Mesothelial cell of epicardium (in vitro differentiated cells): Measurements from ENCODE around the gene TNFSF8. TPM values are rescaled to one million over a fixed set of nuclear protein-coding genes. Genes with fewer than 3 reads are reported as not detected.

Source experiments
- DNase-seq, 2 experiments: peaks; one replicate each; pipeline ENCODE4 v3.0.0; 2021; ENCODE audit warnings: low spot score in 2 of 2; ENCODE audit not compliant: unreplicated experiment in 2 of 2
- H3K27ac Mint-ChIP-seq: 2 replicates; pipeline ENCODE4 v1.8.0; 2021; ENCODE audit warnings: mixed read lengths
- H3K27me3 Mint-ChIP-seq: 2 replicates; pipeline ENCODE4 v1.8.0; 2021; ENCODE audit warnings: low read depth, mixed read lengths
- H3K36me3 Mint-ChIP-seq: 2 replicates; pipeline ENCODE4 v1.8.0; 2021; ENCODE audit warnings: mixed read lengths
- H3K4me1 Mint-ChIP-seq: 2 replicates; pipeline ENCODE4 v1.8.0; 2021; ENCODE audit warnings: mixed read lengths
- H3K4me3 Mint-ChIP-seq: 2 replicates; pipeline ENCODE4 v1.8.0; 2021; ENCODE audit warnings: mild to moderate bottlenecking, moderate library complexity, mixed read lengths
- H3K9me3 Mint-ChIP-seq: 2 replicates; pipeline ENCODE4 v1.8.0; 2021; ENCODE audit warnings: mixed read lengths
- CTCF ChIP-seq: fragments of 200-600 bp; sonication (generic); IDR thresholded peaks from one replicate; pipeline ENCODE4 v1.5.0; 2021; ENCODE audit warnings: antibody characterized with exemption; ENCODE audit not compliant: unreplicated experiment
- total RNA-seq: library from RNA; stranded (reverse); gene quantifications from 3 replicates; pipeline ENCODE4 v1.2.1, GENCODE V29; 2021

The TNFSF8 gene
- total RNA-seq, 1 donor from 2014 or later = not detected

- no peaks in the 10 kb centered on the region for H3K36me3 Mint-ChIP-seq
- no peak for TF ChIP-seq CTCF
- peaks cover 14% of the 10 kb centered on the region for H3K4me1 Mint-ChIP-seq
- H3K27ac Mint-ChIP-seq = no peak overlapping the region
- no peaks in the 10 kb centered on the region for H3K27me3 Mint-ChIP-seq
- H3K4me3 Mint-ChIP-seq = no peak overlapping the region
- H3K9me3 Mint-ChIP-seq = peaks cover 6% of the 10 kb centered on the region
- no peak for DNase-seq
Observed at GRCh38 chr9:114945616-114946412, 15.4 kb upstream of the TNFSF8 start.

GRCh38 chr9:114941376-114941775 is 11.0 kb upstream of the TNFSF8 start:
- no peaks in the 10 kb centered on the region for H3K36me3 Mint-ChIP-seq
- DNase-seq = no peak
- H3K4me3 Mint-ChIP-seq = no peak overlapping the region
- TF ChIP-seq CTCF = no peak
- H3K9me3 Mint-ChIP-seq = peaks cover 9% of the 10 kb centered on the region
- no peak overlapping the region for H3K27ac Mint-ChIP-seq
- no peaks in the 10 kb centered on the region for H3K27me3 Mint-ChIP-seq
- H3K4me1 Mint-ChIP-seq = peaks cover 25% of the 10 kb centered on the region

- Mint-ChIP-seq H3K4me3 (no peak overlapping the region), H3K9me3 (peaks cover 9% of the 10 kb centered on the region), H3K27me3 (no peaks in the 10 kb centered on the region), H3K4me1 (peaks cover 16% of the 10 kb centered on the region), H3K27ac (peak overlapping the region; percentile 20), H3K36me3 (no peaks in the 10 kb centered on the region)
- DNase-seq = no peak
- no peak for TF ChIP-seq CTCF
Observed at GRCh38 chr9:114938687-114939575, 8.5 kb upstream of the TNFSF8 start.

- TF ChIP-seq CTCF = no peak
- Mint-ChIP-seq H3K27ac (no peak overlapping the region), H3K9me3 (peaks cover 3% of the 10 kb centered on the region), H3K27me3 (no peaks in the 10 kb centered on the region), H3K4me1 (peaks cover 16% of the 10 kb centered on the region), H3K4me3 (no peak overlapping the region), H3K36me3 (no peaks in the 10 kb centered on the region)
- no peak for DNase-seq
Observed at GRCh38 chr9:114937516-114937915, 7.1 kb upstream of the TNFSF8 start.

- DNase-seq = no peak
- Mint-ChIP-seq H3K4me1 (peaks cover 16% of the 10 kb centered on the region), H3K27ac (no peak overlapping the region), H3K9me3 (peaks cover 3% of the 10 kb centered on the region), H3K36me3 (no peaks in the 10 kb centered on the region), H3K4me3 (no peak overlapping the region), H3K27me3 (no peaks in the 10 kb centered on the region)
- TF ChIP-seq CTCF = no peak
Observed at GRCh38 chr9:114936581-114936980, 6.2 kb upstream of the TNFSF8 start.
